Dendritic cell treated with granulocyte-macrophage colony-stimulating factor and Interleukin-4, amounts not matched to agents 40 ng/mL and 50 ng/mL, for 4 days (primary cell): Measurements from ENCODE around the gene SKAP2.

Experiments used
- H3K27ac Mint-ChIP-seq: one replicate; pipeline ENCODE4 v1.8.0; 2022; ENCODE audit warnings: mild to moderate bottlenecking, mixed read lengths
- H3K27me3 Mint-ChIP-seq: one replicate; pipeline ENCODE4 v1.8.0; 2022; ENCODE audit warnings: mild to moderate bottlenecking, mixed read lengths
- H3K36me3 Mint-ChIP-seq: one replicate; pipeline ENCODE4 v1.8.0; 2022; ENCODE audit warnings: low read depth, mixed read lengths
- H3K4me1 Mint-ChIP-seq: one replicate; pipeline ENCODE4 v1.8.0; 2022; ENCODE audit warnings: low read depth, mixed read lengths
- H3K4me3 Mint-ChIP-seq: one replicate; pipeline ENCODE4 v1.8.0; 2022; ENCODE audit warnings: mild to moderate bottlenecking, moderate library complexity, mixed read lengths
- H3K9me3 Mint-ChIP-seq: one replicate; pipeline ENCODE4 v1.8.0; 2022; ENCODE audit warnings: mixed read lengths
- intact Hi-C: fragments of 100-400 bp; cut with micrococcal nuclease; formaldehyde crosslinking; loops from one replicate; pipeline ENCODE4 v1.15.0; 2022

SKAP2 gene

GRCh38 chr7:26863518-26864308 is 677 bp downstream of the SKAP2 start:
- intact Hi-C loops = loop anchor here (2.0 to 5.0 kb wide), 2 partner anchors 233 to 284 kb away; partner anchors contain the start of gene HOXA6
- Mint-ChIP-seq H3K4me3 (peak overlapping the region; percentile 100), H3K27me3 (peaks cover 2% of the 10 kb centered on the region), H3K36me3 (peaks cover 11% of the 10 kb centered on the region), H3K27ac (peak overlapping the region; percentile 100), H3K4me1 (peaks cover 25% of the 10 kb centered on the region), H3K9me3 (no peaks in the 10 kb centered on the region)

GRCh38 chr7:26862834-26863233 is 1.6 kb downstream of the SKAP2 start:
- H3K36me3 Mint-ChIP-seq = peaks cover 11% of the 10 kb centered on the region
- peaks cover 7% of the 10 kb centered on the region for H3K27me3 Mint-ChIP-seq
- H3K4me3 Mint-ChIP-seq = peak overlapping the region; percentile 100
- intact Hi-C loops = loop anchor here (5.0 kb wide), 1 partner anchor 284 kb away; the partner anchor contains the start of gene HOXA6
- H3K27ac Mint-ChIP-seq = peak overlapping the region; percentile 100
- H3K9me3 Mint-ChIP-seq = no peaks in the 10 kb centered on the region
- peaks cover 34% of the 10 kb centered on the region for H3K4me1 Mint-ChIP-seq

GRCh38 chr7:26861050-26861449 is 3.3 kb downstream of the SKAP2 start:
- Mint-ChIP-seq H3K27ac (no peak overlapping the region), H3K27me3 (peaks cover 10% of the 10 kb centered on the region), H3K9me3 (no peaks in the 10 kb centered on the region), H3K4me3 (no peak overlapping the region), H3K4me1 (peaks cover 41% of the 10 kb centered on the region), H3K36me3 (peaks cover 11% of the 10 kb centered on the region)
- intact Hi-C loops = loop anchor here (5.0 kb wide), 1 partner anchor 286 kb away; the partner anchor contains the start of gene HOXA6

- Mint-ChIP-seq H3K4me1 (peaks cover 41% of the 10 kb centered on the region), H3K27ac (no peak overlapping the region), H3K27me3 (peaks cover 10% of the 10 kb centered on the region), H3K36me3 (peaks cover 11% of the 10 kb centered on the region), H3K9me3 (no peaks in the 10 kb centered on the region), H3K4me3 (no peak overlapping the region)
- intact Hi-C loops = loop anchor here (5.0 kb wide), 1 partner anchor 287 kb away; the partner anchor contains the start of gene HOXA6
Observed at GRCh38 chr7:26860361-26860760, 4.0 kb downstream of the SKAP2 start.

- Mint-ChIP-seq H3K27me3 (peaks cover 10% of the 10 kb centered on the region), H3K4me3 (no peak overlapping the region), H3K36me3 (peaks cover 11% of the 10 kb centered on the region), H3K4me1 (peaks cover 41% of the 10 kb centered on the region), H3K9me3 (no peaks in the 10 kb centered on the region), H3K27ac (no peak overlapping the region)
- intact Hi-C loops = loop anchor here (5.0 to 10.0 kb wide), 2 partner anchors 288 to 965 kb away; partner anchors contain the start of gene HOXA6
Observed at GRCh38 chr7:26859720-26860119, 4.7 kb downstream of the SKAP2 start.

GRCh38 chr7:26858735-26859134 is 5.7 kb downstream of the SKAP2 start:
- peak overlapping the region; percentile 83 for H3K27ac Mint-ChIP-seq
- H3K4me3 Mint-ChIP-seq = no peak overlapping the region
- peaks cover 34% of the 10 kb centered on the region for H3K4me1 Mint-ChIP-seq
- H3K27me3 Mint-ChIP-seq = peaks cover 10% of the 10 kb centered on the region
- H3K9me3 Mint-ChIP-seq = no peaks in the 10 kb centered on the region
- H3K36me3 Mint-ChIP-seq = peaks cover 5% of the 10 kb centered on the region
- intact Hi-C loops = loop anchor here (10.0 kb wide), 1 partner anchor 964 kb away; no protein-coding TSS in a partner anchor

GRCh38 chr7:26858241-26858715 is 6.1 kb downstream of the SKAP2 start:
- peak overlapping the region; percentile 83 for H3K27ac Mint-ChIP-seq
- no peaks in the 10 kb centered on the region for H3K9me3 Mint-ChIP-seq
- no peak overlapping the region for H3K4me3 Mint-ChIP-seq
- H3K27me3 Mint-ChIP-seq = peaks cover 10% of the 10 kb centered on the region
- H3K36me3 Mint-ChIP-seq = peaks cover 7% of the 10 kb centered on the region
- intact Hi-C loops = loop anchor here (10.0 kb wide), 1 partner anchor 963 kb away; no protein-coding TSS in a partner anchor
- H3K4me1 Mint-ChIP-seq = peaks cover 31% of the 10 kb centered on the region

GRCh38 chr7:26857506-26858240 is 6.7 kb downstream of the SKAP2 start:
- H3K27ac Mint-ChIP-seq = peak overlapping the region; percentile 83
- peaks cover 10% of the 10 kb centered on the region for H3K27me3 Mint-ChIP-seq
- peak overlapping the region; percentile 75 for H3K4me3 Mint-ChIP-seq
- intact Hi-C loops = loop anchor here (10.0 kb wide), 1 partner anchor 963 kb away; no protein-coding TSS in a partner anchor
- peaks cover 10% of the 10 kb centered on the region for H3K36me3 Mint-ChIP-seq
- peaks cover 31% of the 10 kb centered on the region for H3K4me1 Mint-ChIP-seq
- H3K9me3 Mint-ChIP-seq = no peaks in the 10 kb centered on the region

- H3K4me3 Mint-ChIP-seq = peak overlapping the region; percentile 75
- H3K27ac Mint-ChIP-seq = peak overlapping the region; percentile 83
- peaks cover 10% of the 10 kb centered on the region for H3K27me3 Mint-ChIP-seq
- intact Hi-C loops = loop anchor here (10.0 kb wide), 1 partner anchor 962 kb away; no protein-coding TSS in a partner anchor
- peaks cover 31% of the 10 kb centered on the region for H3K4me1 Mint-ChIP-seq
- H3K9me3 Mint-ChIP-seq = no peaks in the 10 kb centered on the region
- H3K36me3 Mint-ChIP-seq = peaks cover 10% of the 10 kb centered on the region
Observed at GRCh38 chr7:26857170-26857505, 7.3 kb downstream of the SKAP2 start.

GRCh38 chr7:26856176-26856985 is 8.0 kb downstream of the SKAP2 start:
- Mint-ChIP-seq H3K9me3 (no peaks in the 10 kb centered on the region), H3K27ac (no peak overlapping the region), H3K36me3 (peaks cover 11% of the 10 kb centered on the region), H3K27me3 (peaks cover 10% of the 10 kb centered on the region), H3K4me1 (peaks cover 27% of the 10 kb centered on the region), H3K4me3 (no peak overlapping the region)
- intact Hi-C loops = loop anchor here (10.0 kb wide), 1 partner anchor 962 kb away; no protein-coding TSS in a partner anchor

- peaks cover 10% of the 10 kb centered on the region for H3K27me3 Mint-ChIP-seq
- H3K27ac Mint-ChIP-seq = no peak overlapping the region
- intact Hi-C loops = loop anchor here (5.0 to 10.0 kb wide), 2 partner anchors 307 to 960 kb away; no protein-coding TSS in a partner anchor
- no peaks in the 10 kb centered on the region for H3K9me3 Mint-ChIP-seq
- no peak overlapping the region for H3K4me3 Mint-ChIP-seq
- H3K4me1 Mint-ChIP-seq = peaks cover 21% of the 10 kb centered on the region
- peaks cover 23% of the 10 kb centered on the region for H3K36me3 Mint-ChIP-seq
Observed at GRCh38 chr7:26854876-26855855, 9.2 kb downstream of the SKAP2 start.

- H3K27ac Mint-ChIP-seq = no peak overlapping the region
- H3K9me3 Mint-ChIP-seq = no peaks in the 10 kb centered on the region
- intact Hi-C loops = loop anchor here (5.0 to 10.0 kb wide), 2 partner anchors 308 to 959 kb away; no protein-coding TSS in a partner anchor
- peaks cover 8% of the 10 kb centered on the region for H3K27me3 Mint-ChIP-seq
- peaks cover 17% of the 10 kb centered on the region for H3K4me1 Mint-ChIP-seq
- H3K4me3 Mint-ChIP-seq = no peak overlapping the region
- H3K36me3 Mint-ChIP-seq = peaks cover 31% of the 10 kb centered on the region
Observed at GRCh38 chr7:26853788-26854393, 10.5 kb downstream of the SKAP2 start.
